Activated CD4-positive, alpha-beta T cell treated with anti-CD3 and anti-CD28 coated beads for 1 hour (primary cell): ENCODE measurements around the gene ARRDC5.
A peak's percentile ranks its signal among the peaks of the same experiment; 100 is the strongest.
"Not testable (repeated sequence)": the region's sequence is repeated elsewhere in the genome, so short reads cannot be mapped to it uniquely, and the experiment has no call there.

ENCODE experiments used
- DNase-seq: peaks from one replicate; pipeline ENCODE4 v3.0.0-alpha.2; 2020

ARRDC5 gene

GRCh38 chr19:4867534-4868285 is 35.0 kb downstream of the ARRDC5 start, which contains the start of gene PLIN3:
TSS of gene PLIN3 (minus strand) at chr19:4867667. CDS start at chr19:4861394, 6,273 bp downstream.
- DNase-seq: peak; percentile 82

GRCh38 chr19:4866595-4867424 is 35.9 kb downstream of the ARRDC5 start:
- peak; percentile 15 for DNase-seq

- no peak for DNase-seq
Measured at GRCh38 chr19:4861147-4861546, 41.5 kb downstream of the ARRDC5 start.

GRCh38 chr19:4859697-4860096 is 43.0 kb downstream of the ARRDC5 start:
- DNase-seq: no peak

- DNase-seq: not testable (repeated sequence)
Measured at GRCh38 chr19:4856468-4856867, 46.2 kb downstream of the ARRDC5 start.

GRCh38 chr19:4853506-4853905 is 49.2 kb downstream of the ARRDC5 start:
- DNase-seq: not testable (repeated sequence)

- no peak for DNase-seq
Measured at GRCh38 chr19:4852484-4852883, 50.2 kb downstream of the ARRDC5 start.

- peak; percentile 58 for DNase-seq
Measured at GRCh38 chr19:4851551-4852290, 51.0 kb downstream of the ARRDC5 start.

GRCh38 chr19:4849019-4849418 is 53.7 kb downstream of the ARRDC5 start:
- no peak for DNase-seq

GRCh38 chr19:4847190-4847973 is 55.3 kb downstream of the ARRDC5 start:
- no peak for DNase-seq

- not testable (repeated sequence) for DNase-seq
Measured at GRCh38 chr19:4845975-4846374, 56.7 kb downstream of the ARRDC5 start.

GRCh38 chr19:4844348-4845179 is 58.1 kb downstream of the ARRDC5 start:
- DNase-seq: no peak

GRCh38 chr19:4843647-4843965 is 59.1 kb downstream of the ARRDC5 start:
- no peak for DNase-seq
